Kidney tubule cell (primary cell): ENCODE results near the gene TFDP2.
A peak's percentile ranks its signal among the peaks of the same experiment; 100 is the strongest.
"Not testable (repeated sequence)": the region's sequence is repeated elsewhere in the genome, so short reads cannot be mapped to it uniquely, and the experiment has no call there.

ENCODE experiments used
- DNase-seq: peaks from one replicate; pipeline ENCODE4 v3.0.0-alpha.2; 2018; ENCODE audit warnings: low spot score

The TFDP2 gene

GRCh38 chr3:142019794-142020320 is 129.5 kb downstream of the TFDP2 start:
- peak; percentile 85 for DNase-seq

GRCh38 chr3:142013993-142014392 is 135.4 kb downstream of the TFDP2 start:
- DNase-seq = no peak

- no peak for DNase-seq
These were observed 135.9 kb downstream of the TFDP2 start for GRCh38 chr3:142013326-142013980.

- DNase-seq = no peak
These were observed 140.3 kb downstream of the TFDP2 start for GRCh38 chr3:142009029-142009428.

- no peak for DNase-seq
These were observed 141.5 kb downstream of the TFDP2 start for GRCh38 chr3:142007710-142008399.

GRCh38 chr3:142004957-142005356 is 144.4 kb downstream of the TFDP2 start:
- DNase-seq = not testable (repeated sequence)

GRCh38 chr3:142004025-142004424 is 145.3 kb downstream of the TFDP2 start:
- DNase-seq = no peak

GRCh38 chr3:142003291-142003690 is 146.1 kb downstream of the TFDP2 start:
- DNase-seq = no peak

GRCh38 chr3:142000325-142000870 is 148.9 kb downstream of the TFDP2 start:
- no peak for DNase-seq

GRCh38 chr3:141998669-141999290 is 150.6 kb downstream of the TFDP2 start:
- peak; percentile 35 for DNase-seq

- peak; percentile 79 for DNase-seq
These were observed 152.9 kb downstream of the TFDP2 start for GRCh38 chr3:141996437-141996836.

- DNase-seq = no peak
These were observed 154.5 kb downstream of the TFDP2 start for GRCh38 chr3:141994856-141995255.

- no peak for DNase-seq
These were observed 156.8 kb downstream of the TFDP2 start for GRCh38 chr3:141992512-141992911.

GRCh38 chr3:141986548-141987107 is 162.7 kb downstream of the TFDP2 start:
- DNase-seq = no peak

- no peak for DNase-seq
These were observed 168.3 kb downstream of the TFDP2 start for GRCh38 chr3:141981084-141981483.

GRCh38 chr3:141979050-141979671 is 170.2 kb downstream of the TFDP2 start:
- DNase-seq = peak; percentile 62

- DNase-seq = not testable (repeated sequence)
These were observed 174.6 kb downstream of the TFDP2 start for GRCh38 chr3:141974777-141975176.

GRCh38 chr3:141972399-141972798 is 176.9 kb downstream of the TFDP2 start:
- no peak for DNase-seq

- DNase-seq = no peak
These were observed 177.8 kb downstream of the TFDP2 start for GRCh38 chr3:141971571-141971970.

GRCh38 chr3:141969711-141970110 is 179.6 kb downstream of the TFDP2 start:
- DNase-seq = no peak

GRCh38 chr3:141965471-141965870 is 183.9 kb downstream of the TFDP2 start:
- no peak for DNase-seq

GRCh38 chr3:141963301-141963700 is 186.0 kb downstream of the TFDP2 start:
- no peak for DNase-seq
